Endothelial cell of umbilical vein (primary cell): ENCODE results near the gene PRR15L. TPM values are rescaled to one million over a fixed set of nuclear protein-coding genes. Genes with fewer than 3 reads are reported as not detected.

Experiments used
- BruUV-seq: library from RNA; stranded (reverse); fragments of 400-500 nt; replicated peaks from 2 replicates; lab custom pipeline; 2021; lab: Mats Ljungman, UMichigan
- CTCF ChIA-PET: fragments of 300-600, 350-600 bp; sonication (Branson Sonifier 250); formaldehyde crosslinking; loops from one replicate; lab custom pipeline; 2021; ENCODE audit warnings: antibody characterized with exemption, inconsistent platforms; lab: Charles Lee
- POLR2A ChIA-PET: fragments of 300-600, 350-600 bp; sonication (Branson Sonifier 250); formaldehyde crosslinking; loops from one replicate; lab custom pipeline; 2021; ENCODE audit warnings: antibody characterized with exemption, inconsistent platforms; lab: Charles Lee
- DNase-seq: peaks from one replicate; pipeline ENCODE4 v3.0.0-alpha.2; 2011; ENCODE audit warnings: low read depth, low spot score
- FAIRE-seq: peaks from 2 replicates; lab custom pipeline; 2011; peaks lifted over from hg19 to GRCh38; lab: Jason Lieb, UNC
- H2AFZ ChIP-seq: 2 replicates; pipeline ENCODE4 v1.6.0; 2012; ENCODE audit warnings: low read depth, low read length, control low read depth, inconsistent platforms
- H3K27ac ChIP-seq: 2 replicates; pipeline ENCODE4 v1.5.1; 2011; ENCODE audit warnings: low read depth, mild to moderate bottlenecking, control low read depth, low read length, moderate library complexity; ENCODE audit not compliant: insufficient read depth
- H3K27me3 ChIP-seq, 2 experiments: 2 replicates each; pipeline versions ENCODE4 v1.6.0 to v1.6.1; 2011; ENCODE audit warnings: low read length in 2 of 2, mixed read lengths in 1 of 2; ENCODE audit not compliant: control insufficient read depth in 2 of 2, insufficient read depth in 2 of 2
- H3K36me3 ChIP-seq, 2 experiments: 2 replicates in 1 of 2; 3 replicates in 1 of 2; pipeline ENCODE4 v1.5.1; 2011; ENCODE audit warnings: low read length in 2 of 2, mild to moderate bottlenecking in 1 of 2, moderate library complexity in 1 of 2; ENCODE audit not compliant: control insufficient read depth in 2 of 2, insufficient read depth in 2 of 2; ENCODE audit errors: extremely low read depth in 1 of 2
- H3K4me1 ChIP-seq: 3 replicates; pipeline ENCODE4 v1.5.1; 2011; ENCODE audit warnings: mild to moderate bottlenecking, low read length; ENCODE audit not compliant: control insufficient read depth, insufficient read depth; ENCODE audit errors: extremely low read depth
- H3K4me2 ChIP-seq: 2 replicates; pipeline ENCODE4 v1.6.1; 2011; ENCODE audit warnings: low read length, control low read depth, mixed read lengths; ENCODE audit not compliant: insufficient read depth
- H3K4me3 ChIP-seq, 3 experiments: fragments of 200-600 bp in 1 of 3; sonication (generic), shearing (Covaris generic) in 1 of 3; replicated peaks in 1 of 3; 2 replicates each; pipeline ENCODE4 v1.5.1; 2011 to 2016; ENCODE audit warnings: control low read depth in 3 of 3, low read length in 3 of 3, mild to moderate bottlenecking in 2 of 3, inconsistent platforms in 1 of 3, low read depth in 1 of 3, moderate library complexity in 1 of 3; ENCODE audit not compliant: insufficient read depth in 1 of 3
- H3K79me2 ChIP-seq: 2 replicates; pipeline ENCODE4 v1.6.0; 2012; ENCODE audit warnings: low read length, inconsistent platforms; ENCODE audit not compliant: control insufficient read depth, insufficient read depth
- H3K9ac ChIP-seq: replicated peaks from 2 replicates; pipeline ENCODE3; 2011; ENCODE audit warnings: low read length, control low read depth; ENCODE audit not compliant: insufficient read depth; ENCODE audit errors: extremely low read depth
- H3K9me1 ChIP-seq: replicated peaks from 3 replicates; pipeline ENCODE4 v1.6.0; 2011; ENCODE audit warnings: mild to moderate bottlenecking, low read length; ENCODE audit not compliant: control insufficient read depth, insufficient read depth; ENCODE audit errors: extremely low read depth
- H3K9me3 ChIP-seq: replicated peaks from 2 replicates; pipeline ENCODE4 v1.5.1; 2012; ENCODE audit warnings: low read length, inconsistent platforms; ENCODE audit not compliant: control insufficient read depth, insufficient read depth
- H4K20me1 ChIP-seq: replicated peaks from 2 replicates; pipeline ENCODE3; 2011; ENCODE audit warnings: mild to moderate bottlenecking, low read length; ENCODE audit not compliant: control insufficient read depth, insufficient read depth; ENCODE audit errors: extremely low read depth
- EZH2 ChIP-seq: IDR thresholded peaks from 2 replicates; pipeline ENCODE4 v1.6.1; 2012; ENCODE audit warnings: borderline replicate concordance, low read depth, mild to moderate bottlenecking, moderate library complexity, low read length, inconsistent platforms; ENCODE audit not compliant: severe bottlenecking
- FOS ChIP-seq: IDR thresholded peaks from 2 replicates; pipeline ENCODE4 v1.6.1; 2011; ENCODE audit warnings: mild to moderate bottlenecking, low read length, moderate library complexity, borderline replicate concordance; ENCODE audit not compliant: insufficient read depth
- GATA2 ChIP-seq: IDR thresholded peaks from 2 replicates; pipeline ENCODE4 v1.7.0; 2011; ENCODE audit warnings: low read depth, mild to moderate bottlenecking, moderate library complexity, mixed read lengths, low read length; ENCODE audit not compliant: insufficient read length, insufficient read depth
- JUN ChIP-seq: IDR thresholded peaks from 2 replicates; pipeline ENCODE4 v1.6.1; 2011; ENCODE audit warnings: borderline replicate concordance, low read depth; ENCODE audit not compliant: insufficient read length, insufficient read depth
- MYC ChIP-seq: IDR thresholded peaks from one replicate; pipeline ENCODE4 v1.6.1; 2011; ENCODE audit warnings: mild to moderate bottlenecking, low read depth, low read length
- POLR2A ChIP-seq: IDR thresholded peaks from 2 replicates; pipeline ENCODE4 v1.6.1; 2012; ENCODE audit warnings: low read depth, mild to moderate bottlenecking, control low read depth, low read length
- POLR2AphosphoS5 ChIP-seq: IDR thresholded peaks from 2 replicates; pipeline ENCODE4 v1.6.1; 2012; ENCODE audit warnings: low read depth, mild to moderate bottlenecking, control low read depth, low read length, moderate library complexity; ENCODE audit not compliant: insufficient read depth
- dilution Hi-C: fragments of 300-500 bp; cut with MboI; formaldehyde crosslinking; loops from one replicate; pipeline ENCODE4 v1.15.0; 2019; ENCODE audit warnings: low sequenced_read_pairs; ENCODE audit not compliant: extremely low pct_ligation_motif_present
- intact Hi-C: fragments of 100-400 bp; cut with micrococcal nuclease; formaldehyde crosslinking; loops from one replicate; pipeline ENCODE4 v1.10.0; 2022
- polyA plus RNA-seq, 4 experiments: library from polyadenylated mRNA; depleted of rRNA in 3 of 4; stranded (reverse) in 3 of 4; unstranded in 1 of 4; fragments of >200 nt; gene quantifications; 2 replicates each; pipeline versions ENCODE4 v1.2.1 to v1.2.3, GENCODE V29; 2011 to 2012; ENCODE audit warnings: missing spikeins in 1 of 4
- total RNA-seq: library from RNA; stranded (reverse); gene quantifications from 2 replicates; pipeline ENCODE4 v1.2.3, GENCODE V29; 2021
- TF ChIP-seq, protein P1 (sequence below): IDR thresholded peaks from 2 replicates; pipeline ENCODE4 v1.6.1; 2011; ENCODE audit not compliant: insufficient read depth, insufficient read length
- TF ChIP-seq, protein P2 (sequence below), 2 donors: IDR thresholded peaks; 1 replicate in 1 of 2; 2 replicates in 1 of 2; pipeline ENCODE4 v1.5.1; 2011; ENCODE audit warnings: low read length in 2 of 2, mild to moderate bottlenecking in 2 of 2, moderate library complexity in 2 of 2, control low read depth in 1 of 2, inconsistent platforms in 1 of 2, low read depth in 1 of 2; ENCODE audit not compliant: insufficient read depth in 1 of 2; ENCODE audit errors: extremely low read depth in 1 of 2

The PRR15L gene
- total and polyA plus RNA-seq, 2 donors (not counting 3 experiments of a cell fraction or from before 2014, with no cell fraction given) = not detected

DNA sequence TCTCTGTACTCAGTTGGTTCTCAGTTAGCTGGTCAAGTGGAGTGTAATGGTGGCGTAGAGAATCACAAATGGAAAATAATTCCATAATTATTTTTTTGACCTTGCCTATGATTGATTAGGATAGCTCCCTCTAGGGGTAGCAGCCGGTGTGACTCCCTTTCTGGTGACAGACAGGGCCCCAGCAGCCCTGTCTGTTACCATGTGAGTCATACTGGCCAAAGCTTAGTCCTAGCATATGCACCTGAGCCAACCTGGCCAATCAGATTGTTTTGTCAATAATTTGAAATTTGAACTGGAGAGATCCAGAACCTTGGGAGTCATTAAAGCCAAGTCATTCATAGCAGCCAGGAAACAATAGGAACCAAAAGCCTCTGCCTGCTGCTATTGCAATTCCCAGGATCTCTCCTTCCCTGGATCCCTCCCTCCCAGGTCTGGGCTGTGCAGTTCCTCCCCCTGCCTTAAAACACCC, 10.7 kb downstream of the PRR15L start:
- Histone ChIP-seq H3K4me2 (no peak overlapping the region), H3K4me3 (no peak overlapping the region), H3K9ac (no peak overlapping the region), H3K27ac (no peak overlapping the region), H2AFZ (no peak overlapping the region), H3K36me3 (peaks cover 0 to 7% of the 10 kb centered on the region in 2 experiments), H4K20me1 (no peaks in the 10 kb centered on the region), H3K4me1 (peaks cover 12% of the 10 kb centered on the region), H3K79me2 (peaks cover 4% of the 10 kb centered on the region), H3K27me3 (no peaks in the 10 kb centered on the region), H3K9me1 (no peaks in the 10 kb centered on the region), H3K9me3 (no peaks in the 10 kb centered on the region)
- FAIRE-seq (peak; percentile 92), DNase-seq (peak; percentile 89)
- dilution Hi-C loops (no loop called here), intact Hi-C loops (no loop called here)
- POLR2A ChIA-PET = interaction anchor here (0.6 kb wide), 1 partner anchor 68 kb away, joined by 3 read pairs; no protein-coding TSS in a partner anchor
- TF ChIP-seq FOS (peak; percentile 72), JUN (peak; percentile 44), EZH2 (no peak), GATA2 (no peak), POLR2A (no peak), MYC (no peak), POLR2AphosphoS5 (no peak)
- TF ChIP-seq, protein P1, sequence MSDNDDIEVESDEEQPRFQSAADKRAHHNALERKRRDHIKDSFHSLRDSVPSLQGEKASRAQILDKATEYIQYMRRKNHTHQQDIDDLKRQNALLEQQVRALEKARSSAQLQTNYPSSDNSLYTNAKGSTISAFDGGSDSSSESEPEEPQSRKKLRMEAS = no peak
- TF ChIP-seq, protein P2, sequence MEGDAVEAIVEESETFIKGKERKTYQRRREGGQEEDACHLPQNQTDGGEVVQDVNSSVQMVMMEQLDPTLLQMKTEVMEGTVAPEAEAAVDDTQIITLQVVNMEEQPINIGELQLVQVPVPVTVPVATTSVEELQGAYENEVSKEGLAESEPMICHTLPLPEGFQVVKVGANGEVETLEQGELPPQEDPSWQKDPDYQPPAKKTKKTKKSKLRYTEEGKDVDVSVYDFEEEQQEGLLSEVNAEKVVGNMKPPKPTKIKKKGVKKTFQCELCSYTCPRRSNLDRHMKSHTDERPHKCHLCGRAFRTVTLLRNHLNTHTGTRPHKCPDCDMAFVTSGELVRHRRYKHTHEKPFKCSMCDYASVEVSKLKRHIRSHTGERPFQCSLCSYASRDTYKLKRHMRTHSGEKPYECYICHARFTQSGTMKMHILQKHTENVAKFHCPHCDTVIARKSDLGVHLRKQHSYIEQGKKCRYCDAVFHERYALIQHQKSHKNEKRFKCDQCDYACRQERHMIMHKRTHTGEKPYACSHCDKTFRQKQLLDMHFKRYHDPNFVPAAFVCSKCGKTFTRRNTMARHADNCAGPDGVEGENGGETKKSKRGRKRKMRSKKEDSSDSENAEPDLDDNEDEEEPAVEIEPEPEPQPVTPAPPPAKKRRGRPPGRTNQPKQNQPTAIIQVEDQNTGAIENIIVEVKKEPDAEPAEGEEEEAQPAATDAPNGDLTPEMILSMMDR (IDR thresholded peaks at IDR 0.05; ENCODE audit: extremely low read depth in 1 of 2, insufficient read depth in 1 of 2, low read depth in 1 of 2, low read length in 2 of 2) = peak; percentile 84 to 95
- no TSS peak for BruUV-seq
- CTCF ChIA-PET = interaction anchor here (0.6 to 6.2 kb wide), 30 partner anchors 11 to 117 kb away, joined by 3 to 134 read pairs (median 5); partner anchors contain the start of genes CDK5RAP3, PRR15L, SCRN2 and SP6
